GM21526 (cell line): ENCODE results near the gene NPPA.

Experiments
- ATAC-seq: cut with Tn5 transposase; IDR thresholded peaks from one replicate; pipeline ENCODE4 v1.9.1; 2021; ENCODE audit warnings: moderate library complexity; ENCODE audit not compliant: unreplicated experiment, low FRiP score

Gene NPPA

DNA sequence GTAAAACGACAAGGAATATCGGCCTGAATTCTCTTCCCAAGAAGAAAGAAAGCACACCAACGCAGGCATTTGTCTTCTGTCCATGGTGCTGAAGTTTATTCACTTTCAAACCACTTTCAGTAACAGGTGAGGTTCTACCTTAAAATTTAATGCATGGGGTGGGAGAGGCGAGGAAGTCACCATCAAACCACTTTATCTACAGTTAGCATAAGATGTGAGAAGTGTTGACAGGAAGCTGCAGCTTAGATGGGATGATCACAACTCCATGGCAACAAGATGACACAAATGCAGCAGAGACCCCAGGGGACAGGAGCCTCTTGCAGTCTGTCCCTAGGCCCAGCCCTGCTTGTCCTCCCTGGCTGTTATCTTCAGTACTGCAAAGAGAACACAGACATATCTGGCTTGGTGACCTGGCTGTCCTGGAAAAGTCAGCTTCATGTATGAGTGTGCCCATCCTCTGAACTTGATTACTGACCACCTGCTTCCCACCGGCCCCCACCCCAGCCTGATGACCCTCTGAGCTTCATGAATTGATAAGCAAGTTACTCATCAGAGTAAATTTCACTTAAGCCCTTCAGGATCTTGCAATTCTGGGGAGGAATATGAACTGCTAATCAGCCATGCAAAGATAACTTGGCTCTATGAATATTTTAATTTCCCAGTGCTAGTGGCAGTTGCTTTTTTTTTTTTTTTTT is 1.8 kb downstream of the NPPA start:
- no peak for ATAC-seq

DNA sequence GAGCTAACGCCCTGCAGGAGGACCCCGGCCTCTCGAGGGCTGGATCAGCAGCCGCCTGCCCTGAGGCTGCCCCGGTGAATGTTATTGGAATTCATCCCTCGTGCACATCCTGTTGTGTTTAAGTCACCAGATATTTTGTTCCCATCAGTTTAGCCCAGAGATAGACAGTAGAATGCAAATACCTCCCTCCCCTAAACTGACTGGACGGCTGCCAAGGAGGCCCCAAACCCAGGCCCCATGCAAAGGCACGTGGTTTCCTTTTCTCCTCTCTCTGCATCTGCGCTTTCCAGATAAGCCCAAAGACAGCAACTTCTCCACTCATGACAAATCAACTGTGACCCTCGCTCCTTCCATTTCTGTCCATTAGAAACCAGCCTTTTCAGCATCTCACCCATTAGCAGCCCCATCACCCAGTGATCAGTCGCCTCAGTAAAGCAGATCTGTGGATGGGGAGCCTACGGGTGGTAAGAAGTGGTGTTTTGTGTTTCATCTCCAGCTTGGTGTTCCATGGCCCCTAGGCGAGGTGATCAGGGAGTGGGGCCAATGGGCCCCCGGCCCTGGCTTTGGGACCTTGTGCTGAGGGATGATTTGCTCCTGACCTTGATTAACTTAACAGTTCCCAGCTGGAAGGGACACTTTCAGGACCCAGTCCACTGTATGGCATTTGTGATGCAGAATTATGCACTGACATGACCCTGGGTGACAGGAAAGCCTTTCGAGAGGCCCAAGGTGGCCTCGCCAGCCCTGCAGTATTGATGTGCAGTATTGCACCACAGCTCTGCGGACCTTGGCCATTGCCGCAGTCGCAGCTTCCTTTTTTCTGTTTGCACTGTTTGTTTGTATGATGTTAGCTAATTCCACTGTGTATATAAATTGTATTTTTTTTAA is 5.2 kb downstream of the NPPA start:
- no peak for ATAC-seq

DNA sequence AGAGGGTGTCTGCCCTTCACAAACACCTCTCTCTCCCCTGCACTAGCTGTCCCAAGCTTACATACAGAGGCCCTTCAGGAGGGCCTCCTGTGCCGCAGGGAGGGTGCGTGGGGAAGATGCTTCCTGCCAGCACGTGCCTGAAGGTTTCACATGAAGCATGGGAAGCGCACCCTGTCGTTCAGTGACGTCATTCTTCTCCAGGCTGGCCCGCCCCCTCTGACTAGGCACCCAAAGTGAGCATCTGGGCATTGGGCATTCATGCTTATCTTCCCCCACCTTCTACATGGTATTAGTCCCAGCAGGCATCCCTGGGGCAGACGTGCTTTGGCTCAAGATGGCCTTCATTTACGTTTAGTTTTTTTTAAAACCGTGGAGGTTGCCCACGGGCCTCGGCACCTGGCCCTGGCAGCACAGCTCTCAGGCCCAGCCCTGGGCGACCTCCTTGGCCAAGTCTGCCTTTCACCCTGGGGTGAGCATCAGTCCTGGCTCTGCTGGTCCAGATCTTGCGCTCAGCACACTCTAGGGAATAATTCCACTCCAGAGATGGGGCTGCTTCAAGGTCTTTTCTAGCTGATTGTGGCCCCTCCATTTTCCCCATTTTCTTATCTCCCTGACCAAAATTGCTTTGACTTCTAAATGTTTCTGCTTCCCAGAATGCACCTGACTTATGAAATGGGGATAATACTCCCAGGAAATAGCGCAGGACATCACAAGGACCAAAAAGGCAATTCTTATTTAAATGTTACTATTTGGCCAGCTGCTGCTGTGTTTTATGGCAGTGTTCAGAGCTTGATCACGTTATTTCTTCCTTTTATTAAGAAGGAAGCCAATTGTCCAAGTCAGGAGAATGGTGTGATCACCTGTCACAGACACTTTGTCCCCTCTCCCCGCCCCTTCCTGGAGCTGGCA is 6.1 kb downstream of the NPPA start:
- no peak for ATAC-seq

GRCh38 chr1:11839727-11840705 is 7.6 kb downstream of the NPPA start:
- ATAC-seq, result no peak

GRCh38 chr1:11838349-11839272 is 9.0 kb downstream of the NPPA start:
- ATAC-seq, result no peak

DNA sequence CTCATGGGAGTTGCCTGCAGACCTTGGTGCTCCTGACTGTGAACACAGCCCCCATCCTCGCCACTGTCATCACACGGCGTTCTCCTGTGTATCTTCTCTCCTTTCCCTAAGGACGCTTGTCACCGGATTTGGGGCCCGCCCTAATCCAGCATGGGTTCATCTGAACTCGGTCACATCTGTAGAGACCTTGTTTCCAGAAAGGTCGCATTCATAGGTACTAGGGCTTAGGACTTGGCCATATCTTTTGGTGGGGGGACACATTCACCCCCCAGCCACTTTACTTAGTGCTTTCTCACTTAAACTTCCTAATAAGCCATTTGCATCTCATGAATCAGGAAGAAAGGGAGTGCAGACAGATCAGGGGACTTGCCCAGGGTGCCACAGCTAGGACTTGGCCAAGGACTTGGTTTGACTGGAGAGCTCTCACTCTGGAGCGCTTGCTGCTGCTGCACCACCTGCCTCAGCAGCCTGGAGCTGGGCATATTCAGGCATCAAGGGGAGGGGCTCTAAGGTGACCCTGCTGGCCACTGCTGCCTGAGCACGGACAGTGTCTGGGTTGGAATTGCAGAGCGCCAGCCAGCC is 9.7 kb downstream of the NPPA start:
- no peak for ATAC-seq

- ATAC-seq, result no peak
These were observed 10.4 kb downstream of the NPPA start for GRCh38 chr1:11836955-11837766.

DNA sequence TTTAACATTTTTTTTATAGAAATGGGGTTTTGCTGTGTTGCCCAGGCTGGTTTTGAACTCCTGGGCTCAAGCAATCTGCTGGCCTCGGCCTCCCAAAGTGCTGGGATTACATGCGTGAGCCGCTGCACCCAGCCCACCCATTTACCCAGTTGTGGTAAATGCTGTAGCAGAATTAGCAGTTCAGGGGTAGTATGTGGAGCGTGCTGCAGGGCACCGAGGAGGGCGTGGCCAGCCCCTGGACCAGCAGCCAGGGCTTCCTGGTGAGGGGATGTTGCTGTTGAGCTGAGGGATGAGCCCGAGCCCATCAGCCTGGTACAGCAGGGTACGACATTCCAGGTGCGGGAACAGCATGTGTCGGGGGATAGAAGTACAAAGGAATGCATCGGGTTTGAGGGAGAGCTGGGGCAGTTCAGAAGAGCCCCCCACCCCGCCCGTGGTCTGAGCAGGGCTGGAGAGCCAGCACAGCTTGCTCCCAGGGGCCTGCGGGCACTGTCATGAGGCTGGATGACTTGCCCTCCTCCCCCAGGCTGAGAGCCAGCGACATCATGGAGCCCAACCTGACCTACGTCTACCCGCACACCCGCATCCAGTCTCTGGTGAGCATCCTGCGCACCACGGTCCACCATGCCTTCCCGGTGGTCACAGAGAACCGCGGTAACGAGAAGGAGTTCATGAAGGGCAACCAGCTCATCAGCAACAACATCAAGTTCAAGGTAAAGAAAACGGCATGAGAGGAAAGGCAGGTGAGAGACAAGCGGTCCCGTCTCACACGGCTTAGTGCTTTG is 11.9 kb downstream of the NPPA start:
- no peak for ATAC-seq

- no peak for ATAC-seq
These were observed 13.7 kb downstream of the NPPA start for GRCh38 chr1:11833900-11834299.

- ATAC-seq, result no peak
These were observed 14.1 kb downstream of the NPPA start for GRCh38 chr1:11833497-11833896.

GRCh38 chr1:11831945-11832725 is 15.4 kb downstream of the NPPA start:
- ATAC-seq, result no peak

DNA sequence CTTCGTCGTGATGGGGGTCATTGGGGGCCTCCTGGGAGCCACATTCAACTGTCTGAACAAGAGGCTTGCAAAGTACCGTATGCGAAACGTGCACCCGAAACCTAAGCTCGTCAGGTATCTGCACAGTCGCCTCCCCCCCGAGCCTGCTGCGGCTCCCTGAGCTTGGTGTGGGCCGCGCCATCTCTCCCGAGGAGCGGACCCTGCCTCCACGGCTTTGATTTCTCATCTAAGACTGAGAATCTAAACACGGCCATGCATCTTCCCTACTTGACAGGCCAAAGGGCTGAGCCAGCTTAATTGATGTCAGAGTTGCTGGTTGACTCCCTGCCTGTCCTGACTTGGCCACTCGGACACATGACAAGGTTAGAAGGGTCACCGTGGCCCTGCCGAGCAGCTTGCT is 19.1 kb downstream of the NPPA start:
- no peak for ATAC-seq

DNA sequence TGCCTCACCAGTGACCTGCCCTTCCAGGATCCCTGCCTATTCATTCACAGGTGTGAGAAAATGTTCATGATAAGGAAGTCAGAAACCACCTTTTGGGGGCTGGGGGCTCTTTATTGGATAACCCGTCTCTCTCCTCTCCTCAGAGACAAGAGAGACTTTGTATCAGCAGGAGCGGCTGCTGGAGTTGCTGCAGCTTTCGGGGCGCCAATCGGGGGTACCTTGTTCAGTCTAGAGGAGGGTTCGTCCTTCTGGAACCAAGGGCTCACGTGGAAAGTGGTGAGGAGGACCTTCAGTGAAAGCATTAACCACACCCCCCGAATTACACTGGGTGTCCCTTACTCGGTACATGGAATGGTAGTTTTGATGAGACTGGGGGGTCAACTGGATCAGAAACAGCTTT is 20.6 kb downstream of the NPPA start:
- no peak for ATAC-seq

DNA sequence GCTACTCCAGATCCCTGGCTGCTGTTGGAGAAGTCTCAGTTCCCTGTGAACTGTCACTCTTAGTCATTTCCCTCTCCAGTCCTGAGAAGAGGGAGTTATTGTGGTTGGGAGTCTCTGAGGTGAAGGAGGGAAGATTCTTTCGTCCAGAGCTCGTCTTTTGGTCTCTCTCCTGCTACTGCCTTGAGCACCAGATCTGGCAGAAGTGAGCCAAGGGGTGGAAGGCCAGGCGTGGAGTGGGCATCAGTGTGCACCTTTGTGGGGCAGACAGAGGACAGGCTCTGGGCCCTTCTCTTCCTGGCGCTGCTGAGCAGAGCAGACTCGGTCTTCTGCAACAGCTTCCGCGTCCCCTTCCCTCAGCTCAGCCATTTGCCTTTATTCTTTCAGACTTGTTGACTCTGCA is 22.5 kb downstream of the NPPA start:
- no peak for ATAC-seq

DNA sequence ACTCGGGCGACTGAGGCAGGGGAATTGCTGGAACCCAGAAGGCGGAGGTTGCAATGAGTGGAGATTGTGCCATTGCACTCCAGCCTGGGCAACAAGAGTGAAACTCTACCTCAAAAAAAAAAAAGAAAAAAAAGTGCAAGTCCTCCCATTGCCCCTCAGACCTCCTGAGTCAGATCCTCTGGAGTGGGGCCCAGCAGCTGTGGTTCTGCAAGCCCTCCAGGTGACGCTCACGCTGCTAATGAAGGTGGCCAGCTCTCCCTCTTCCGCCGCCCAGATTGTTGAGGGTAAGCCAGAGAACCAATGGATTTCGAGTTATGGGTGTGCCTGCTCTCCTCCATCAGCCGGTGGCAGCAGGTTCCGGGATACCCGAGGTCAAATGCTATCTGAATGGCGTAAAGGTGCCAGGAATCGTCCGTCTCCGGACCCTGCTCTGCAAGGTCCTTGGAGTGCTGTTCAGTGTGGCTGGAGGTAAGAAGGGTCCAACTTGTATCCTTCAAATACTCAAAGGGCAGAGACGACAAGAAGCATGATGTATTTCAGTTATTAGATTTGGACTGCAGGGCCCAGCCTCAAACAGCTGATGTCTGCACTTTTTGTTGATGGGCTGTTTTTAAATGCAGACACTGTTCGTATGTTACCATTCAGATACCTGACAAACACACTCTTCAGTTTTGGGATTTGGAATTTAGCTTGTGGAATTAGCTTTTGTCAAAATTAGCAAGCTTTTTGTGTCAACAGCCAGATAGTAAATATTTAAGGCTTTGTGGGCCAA is 24.0 kb downstream of the NPPA start:
- no peak for ATAC-seq
